HepG2 (cell line): ENCODE results near the gene GMEB2. TPM values are rescaled to one million over a fixed set of nuclear protein-coding genes. Genes with fewer than 3 reads are reported as not detected.

Experiments used
- EZH2 ChIP-seq: conservative IDR thresholded peaks from 2 replicates; pipeline ENCODE4 v1.6.1; 2012; ENCODE audit warnings: mild to moderate bottlenecking, low read depth, low read length, moderate library complexity
- GABPA ChIP-seq, 2 experiments: IDR thresholded peaks; 2 replicates each; pipeline ENCODE4 v1.6.1; 2011 to 2016; ENCODE audit warnings: low read depth in 2 of 2, low read length in 1 of 2, missing biosample characterization in 1 of 2, missing genetic modification characterization in 1 of 2
- HCFC1 ChIP-seq: fragments of 150-350 bp; IDR thresholded peaks from 2 replicates; pipeline ENCODE4 v1.6.1; 2014; ENCODE audit warnings: low read depth, low read length
- HNRNPUL1 ChIP-seq: fragments of 200-400 bp; formaldehyde crosslinking; IDR thresholded peaks from 2 replicates; pipeline ENCODE4 v1.6.1; 2017; ENCODE audit warnings: low read depth, mild to moderate bottlenecking, low read length, moderate library complexity
- JUN ChIP-seq: sonication (generic); formaldehyde crosslinking; IDR thresholded peaks from 2 replicates; pipeline ENCODE4 v1.4.0; 2020; ENCODE audit warnings: mild to moderate bottlenecking, missing genetic modification reagents
- KAT7 ChIP-seq: IDR thresholded peaks from 2 replicates; pipeline ENCODE4 v1.6.1; 2018; ENCODE audit warnings: borderline replicate concordance, missing compliant biosample characterization
- LCORL ChIP-seq, 2 experiments: fragments of 450-650 bp in 1 of 2; sonication (generic) in 1 of 2; formaldehyde crosslinking in 1 of 2; IDR thresholded peaks; 2 replicates each; pipeline versions ENCODE4 v1.5.0 to v1.6.1; 2017 to 2020; ENCODE audit warnings: antibody characterized with exemption in 1 of 2, missing genetic modification reagents in 1 of 2
- NBN ChIP-seq: fragments of 450-650 bp; conservative IDR thresholded peaks from 2 replicates; pipeline ENCODE4 v1.6.1; 2017
- PAF1 ChIP-seq: IDR thresholded peaks from 2 replicates; pipeline ENCODE4 v1.6.1; 2016; ENCODE audit warnings: missing genetic modification reagents, missing compliant biosample characterization
- PHF20 ChIP-seq: sonication (generic); formaldehyde crosslinking; IDR thresholded peaks from 2 replicates; pipeline ENCODE4 v1.5.0; 2020; ENCODE audit warnings: mild to moderate bottlenecking, missing genetic modification reagents
- SP1 ChIP-seq, 2 experiments: fragments of 450-650 bp in 1 of 2; sonication (generic) in 1 of 2; formaldehyde crosslinking in 1 of 2; IDR thresholded peaks; 2 replicates each; pipeline versions ENCODE4 v1.4.0 to v1.6.1; 2016 to 2020; ENCODE audit warnings: missing genetic modification reagents in 1 of 2
- TAF1 ChIP-seq: sonication (generic); formaldehyde crosslinking; IDR thresholded peaks from 2 replicates; pipeline ENCODE4 v1.4.0; 2020; ENCODE audit warnings: missing genetic modification reagents
- TGIF2 ChIP-seq: IDR thresholded peaks from 2 replicates; pipeline ENCODE4 v1.6.1; 2016; ENCODE audit warnings: control low read depth, missing compliant biosample characterization
- ZNF136 ChIP-seq: sonication (generic); formaldehyde crosslinking; IDR thresholded peaks from 2 replicates; pipeline ENCODE4 v1.8.1; 2022; ENCODE audit warnings: low read depth, mild to moderate bottlenecking, moderate library complexity, missing genetic modification reagents
- ZNF235 ChIP-seq: sonication (generic); formaldehyde crosslinking; IDR thresholded peaks from 2 replicates; pipeline ENCODE4 v1.8.1; 2023; ENCODE audit warnings: mild to moderate bottlenecking, missing genetic modification reagents, borderline replicate concordance
- ZNF3 ChIP-seq: IDR thresholded peaks from 2 replicates; pipeline ENCODE4 v1.7.0; 2017; ENCODE audit warnings: inconsistent platforms
- ZNF331 ChIP-seq: sonication (generic); formaldehyde crosslinking; IDR thresholded peaks from 2 replicates; pipeline ENCODE4 v1.4.0; 2020; ENCODE audit warnings: missing genetic modification reagents
- ZNF432 ChIP-seq: sonication (generic); formaldehyde crosslinking; IDR thresholded peaks from 2 replicates; pipeline ENCODE4 v1.5.0; 2020; ENCODE audit warnings: missing genetic modification reagents, mild to moderate bottlenecking, borderline replicate concordance
- ZNF550 ChIP-seq: sonication (generic); formaldehyde crosslinking; IDR thresholded peaks from 2 replicates; pipeline ENCODE4 v1.4.0; 2020; ENCODE audit warnings: mild to moderate bottlenecking, missing genetic modification reagents, borderline replicate concordance
- ZSCAN22 ChIP-seq: sonication (generic); formaldehyde crosslinking; IDR thresholded peaks from 2 replicates; pipeline ENCODE4 v1.4.0; 2020; ENCODE audit warnings: mild to moderate bottlenecking, missing genetic modification reagents
- ZSCAN9 ChIP-seq: IDR thresholded peaks from 2 replicates; pipeline ENCODE4 v1.6.1; 2016; ENCODE audit warnings: borderline replicate concordance
- polyA plus RNA-seq, 8 experiments: library from polyadenylated mRNA; depleted of rRNA in 3 of 8; stranded (reverse) in 7 of 8; unstranded in 1 of 8; fragments of >200 nt; fragmentation: Illumina TruSeq in 4 of 8; extraction: Trizol in 4 of 8; gene quantifications; 2 replicates each; pipeline versions ENCODE4 v1.2.1 to v1.2.3, GENCODE V29; 2011 to 2016; ENCODE audit warnings: low read depth in 4 of 8, missing spikeins in 1 of 8, mixed read lengths in 1 of 8; ENCODE audit not compliant: insufficient read depth in 1 of 8
- total RNA-seq, 5 experiments: library from RNA; depleted of rRNA; stranded (reverse); fragments of >200 nt; fragmentation: Illumina TruSeq; extraction: Trizol; gene quantifications; 2 replicates each; pipeline ENCODE4 v1.2.3, GENCODE V29; 2016; ENCODE audit warnings: low read depth in 1 of 5
- TF ChIP-seq, protein P1 (sequence below): sonication (generic); formaldehyde crosslinking; IDR thresholded peaks from 2 replicates; pipeline ENCODE4 v1.8.0; 2022; ENCODE audit warnings: mild to moderate bottlenecking, missing genetic modification reagents, moderate library complexity
- TF ChIP-seq, protein P2 (sequence below): conservative IDR thresholded peaks from 2 replicates; pipeline ENCODE4 v1.6.1; 2018; ENCODE audit warnings: missing genetic modification reagents
- TF ChIP-seq, protein P3 (sequence below): sonication (generic); formaldehyde crosslinking; IDR thresholded peaks from 2 replicates; pipeline ENCODE4 v1.4.0; 2020; ENCODE audit warnings: missing genetic modification reagents; ENCODE audit errors: not compliant biosample characterization
- TF ChIP-seq, protein P4 (sequence below): sonication (generic); formaldehyde crosslinking; IDR thresholded peaks from 2 replicates; pipeline ENCODE4 v1.4.0; 2020; ENCODE audit warnings: mild to moderate bottlenecking, missing genetic modification reagents
- TF ChIP-seq, protein P5 (sequence below): IDR thresholded peaks from 2 replicates; pipeline ENCODE4 v1.6.1; 2018; ENCODE audit warnings: missing genetic modification reagents

The GMEB2 gene
- total and polyA plus RNA-seq, 2 of the 13 experiments (the other 11 are each of a cell fraction or from before 2014, with no cell fraction given), result 10.6 to 12.4 TPM

DNA sequence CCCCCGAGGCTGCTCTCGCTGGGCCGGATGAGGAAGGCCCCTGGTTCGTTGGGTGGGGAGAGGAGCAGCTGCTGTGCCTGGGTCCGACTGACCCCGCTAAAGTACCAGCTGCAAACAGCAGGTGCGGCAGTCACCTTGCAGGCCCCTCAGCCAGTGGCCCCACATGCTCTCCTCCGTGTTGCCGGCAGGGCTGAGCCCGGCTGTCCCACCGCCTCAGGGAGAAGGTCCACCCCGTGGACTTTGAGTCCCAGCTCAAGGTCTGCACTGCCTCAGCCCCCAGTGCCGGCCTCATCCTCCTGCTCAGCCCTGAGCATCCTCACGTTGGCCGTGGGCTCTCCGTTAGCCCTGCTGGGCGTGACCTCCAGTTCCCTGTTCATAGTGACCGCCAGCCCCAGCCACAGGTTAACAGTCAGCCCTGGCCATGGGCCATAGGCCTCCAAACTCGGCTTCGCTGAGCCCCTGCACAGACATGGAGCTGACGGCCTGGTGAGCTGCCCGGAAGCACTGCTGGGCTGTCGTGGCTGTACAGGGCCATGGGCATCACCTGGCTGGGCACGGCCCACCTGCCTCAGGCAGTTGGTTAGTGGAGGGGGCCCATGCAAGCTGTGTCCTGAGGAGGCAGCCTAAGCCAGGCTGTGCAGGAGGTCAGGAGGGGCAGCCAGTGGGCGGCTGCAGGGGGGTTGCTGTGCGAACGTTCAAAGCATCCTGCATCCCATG, 82.5 kb downstream of the GMEB2 start (continued):
- TF ChIP-seq, protein P1, sequence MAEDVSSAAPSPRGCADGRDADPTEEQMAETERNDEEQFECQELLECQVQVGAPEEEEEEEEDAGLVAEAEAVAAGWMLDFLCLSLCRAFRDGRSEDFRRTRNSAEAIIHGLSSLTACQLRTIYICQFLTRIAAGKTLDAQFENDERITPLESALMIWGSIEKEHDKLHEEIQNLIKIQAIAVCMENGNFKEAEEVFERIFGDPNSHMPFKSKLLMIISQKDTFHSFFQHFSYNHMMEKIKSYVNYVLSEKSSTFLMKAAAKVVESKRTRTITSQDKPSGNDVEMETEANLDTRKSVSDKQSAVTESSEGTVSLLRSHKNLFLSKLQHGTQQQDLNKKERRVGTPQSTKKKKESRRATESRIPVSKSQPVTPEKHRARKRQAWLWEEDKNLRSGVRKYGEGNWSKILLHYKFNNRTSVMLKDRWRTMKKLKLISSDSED, result no peak
- TF ChIP-seq, protein P2, sequence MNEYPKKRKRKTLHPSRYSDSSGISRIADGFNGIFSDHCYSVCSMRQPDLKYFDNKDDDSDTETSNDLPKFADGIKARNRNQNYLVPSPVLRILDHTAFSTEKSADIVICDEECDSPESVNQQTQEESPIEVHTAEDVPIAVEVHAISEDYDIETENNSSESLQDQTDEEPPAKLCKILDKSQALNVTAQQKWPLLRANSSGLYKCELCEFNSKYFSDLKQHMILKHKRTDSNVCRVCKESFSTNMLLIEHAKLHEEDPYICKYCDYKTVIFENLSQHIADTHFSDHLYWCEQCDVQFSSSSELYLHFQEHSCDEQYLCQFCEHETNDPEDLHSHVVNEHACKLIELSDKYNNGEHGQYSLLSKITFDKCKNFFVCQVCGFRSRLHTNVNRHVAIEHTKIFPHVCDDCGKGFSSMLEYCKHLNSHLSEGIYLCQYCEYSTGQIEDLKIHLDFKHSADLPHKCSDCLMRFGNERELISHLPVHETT (CRISPR knock-in tag), result no peak
- TF ChIP-seq ZSCAN9 (CRISPR knock-in tag) (no peak), TGIF2 (no peak), TAF1 (CRISPR knock-in tag) (no peak), GABPA (IDR thresholded peaks at IDR 0.05; ENCODE audit: low read depth, low read length) (no peak), GABPA (CRISPR knock-in tag; IDR thresholded peaks at IDR 0.05; ENCODE audit: low read depth) (no peak), HCFC1 (no peak), ZNF3 (no peak), PAF1 (CRISPR knock-in tag) (no peak), KAT7 (CRISPR knock-in tag) (no peak), PHF20 (CRISPR knock-in tag) (no peak), ZNF432 (CRISPR knock-in tag) (no peak), SP1 (IDR thresholded peaks at IDR 0.05) (no peak), SP1 (CRISPR knock-in tag; IDR thresholded peaks at IDR 0.05) (0 out of 2 replicates have a peak, but pooled peaks have one; percentile 32), ZNF136 (no peak), JUN (CRISPR knock-in tag) (no peak), LCORL (IDR thresholded peaks at IDR 0.05) (no peak), LCORL (CRISPR knock-in tag; IDR thresholded peaks at IDR 0.05) (peak; percentile 90), ZNF235 (CRISPR knock-in tag) (no peak), EZH2 (no peak), ZSCAN22 (CRISPR knock-in tag) (no peak), ZNF331 (CRISPR knock-in tag) (no peak; the same call in 1 of the 2 replicates), ZNF550 (CRISPR knock-in tag) (no peak), HNRNPUL1 (no peak), NBN (no peak)
- TF ChIP-seq, protein P3, sequence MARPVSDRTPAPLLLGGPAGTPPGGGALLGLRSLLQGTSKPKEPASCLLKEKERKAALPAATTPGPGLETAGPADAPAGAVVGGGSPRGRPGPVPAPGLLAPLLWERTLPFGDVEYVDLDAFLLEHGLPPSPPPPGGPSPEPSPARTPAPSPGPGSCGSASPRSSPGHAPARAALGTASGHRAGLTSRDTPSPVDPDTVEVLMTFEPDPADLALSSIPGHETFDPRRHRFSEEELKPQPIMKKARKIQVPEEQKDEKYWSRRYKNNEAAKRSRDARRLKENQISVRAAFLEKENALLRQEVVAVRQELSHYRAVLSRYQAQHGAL, result no peak
- TF ChIP-seq, protein P4, sequence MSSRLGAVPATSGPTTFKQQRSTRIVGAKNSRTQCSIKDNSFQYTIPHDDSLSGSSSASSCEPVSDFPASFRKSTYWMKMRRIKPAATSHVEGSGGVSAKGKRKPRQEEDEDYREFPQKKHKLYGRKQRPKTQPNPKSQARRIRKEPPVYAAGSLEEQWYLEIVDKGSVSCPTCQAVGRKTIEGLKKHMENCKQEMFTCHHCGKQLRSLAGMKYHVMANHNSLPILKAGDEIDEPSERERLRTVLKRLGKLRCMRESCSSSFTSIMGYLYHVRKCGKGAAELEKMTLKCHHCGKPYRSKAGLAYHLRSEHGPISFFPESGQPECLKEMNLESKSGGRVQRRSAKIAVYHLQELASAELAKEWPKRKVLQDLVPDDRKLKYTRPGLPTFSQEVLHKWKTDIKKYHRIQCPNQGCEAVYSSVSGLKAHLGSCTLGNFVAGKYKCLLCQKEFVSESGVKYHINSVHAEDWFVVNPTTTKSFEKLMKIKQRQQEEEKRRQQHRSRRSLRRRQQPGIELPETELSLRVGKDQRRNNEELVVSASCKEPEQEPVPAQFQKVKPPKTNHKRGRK (CRISPR knock-in tag), result no peak
- TF ChIP-seq, protein P5, sequence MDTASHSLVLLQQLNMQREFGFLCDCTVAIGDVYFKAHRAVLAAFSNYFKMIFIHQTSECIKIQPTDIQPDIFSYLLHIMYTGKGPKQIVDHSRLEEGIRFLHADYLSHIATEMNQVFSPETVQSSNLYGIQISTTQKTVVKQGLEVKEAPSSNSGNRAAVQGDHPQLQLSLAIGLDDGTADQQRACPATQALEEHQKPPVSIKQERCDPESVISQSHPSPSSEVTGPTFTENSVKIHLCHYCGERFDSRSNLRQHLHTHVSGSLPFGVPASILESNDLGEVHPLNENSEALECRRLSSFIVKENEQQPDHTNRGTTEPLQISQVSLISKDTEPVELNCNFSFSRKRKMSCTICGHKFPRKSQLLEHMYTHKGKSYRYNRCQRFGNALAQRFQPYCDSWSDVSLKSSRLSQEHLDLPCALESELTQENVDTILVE (CRISPR knock-in tag), result no peak
